Midbrain (tissue), 1 donor: Measurements from ENCODE around the gene CROCC.
"Not testable (repeated sequence)": the region's sequence is repeated elsewhere in the genome, so short reads cannot be mapped to it uniquely, and the experiment has no call there.

Source experiments
- DNase-seq: peaks from one replicate; lab custom pipeline; 2025; lab: John Stamatoyannopoulos, UW

Gene CROCC

DNA sequence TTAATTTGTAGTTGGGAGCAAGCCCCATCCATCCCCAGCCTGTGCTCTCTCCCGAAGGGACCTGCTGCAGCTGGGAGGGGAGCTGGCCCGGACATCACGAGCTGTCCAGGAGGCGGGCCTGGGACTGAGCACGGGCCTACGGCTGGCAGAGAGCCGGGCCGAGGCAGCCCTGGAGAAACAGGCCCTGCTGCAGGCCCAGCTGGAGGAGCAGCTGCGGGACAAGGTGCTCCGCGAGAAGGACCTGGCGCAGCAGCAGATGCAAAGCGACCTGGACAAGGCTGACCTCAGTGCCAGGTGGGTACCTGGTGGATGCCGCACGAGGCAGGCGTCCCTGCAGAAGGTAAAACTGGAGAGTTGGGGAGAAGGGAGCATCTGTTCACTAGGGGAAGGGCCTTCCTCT, 14.8 kb downstream of the CROCC start:
- not testable (repeated sequence) for DNase-seq

DNA sequence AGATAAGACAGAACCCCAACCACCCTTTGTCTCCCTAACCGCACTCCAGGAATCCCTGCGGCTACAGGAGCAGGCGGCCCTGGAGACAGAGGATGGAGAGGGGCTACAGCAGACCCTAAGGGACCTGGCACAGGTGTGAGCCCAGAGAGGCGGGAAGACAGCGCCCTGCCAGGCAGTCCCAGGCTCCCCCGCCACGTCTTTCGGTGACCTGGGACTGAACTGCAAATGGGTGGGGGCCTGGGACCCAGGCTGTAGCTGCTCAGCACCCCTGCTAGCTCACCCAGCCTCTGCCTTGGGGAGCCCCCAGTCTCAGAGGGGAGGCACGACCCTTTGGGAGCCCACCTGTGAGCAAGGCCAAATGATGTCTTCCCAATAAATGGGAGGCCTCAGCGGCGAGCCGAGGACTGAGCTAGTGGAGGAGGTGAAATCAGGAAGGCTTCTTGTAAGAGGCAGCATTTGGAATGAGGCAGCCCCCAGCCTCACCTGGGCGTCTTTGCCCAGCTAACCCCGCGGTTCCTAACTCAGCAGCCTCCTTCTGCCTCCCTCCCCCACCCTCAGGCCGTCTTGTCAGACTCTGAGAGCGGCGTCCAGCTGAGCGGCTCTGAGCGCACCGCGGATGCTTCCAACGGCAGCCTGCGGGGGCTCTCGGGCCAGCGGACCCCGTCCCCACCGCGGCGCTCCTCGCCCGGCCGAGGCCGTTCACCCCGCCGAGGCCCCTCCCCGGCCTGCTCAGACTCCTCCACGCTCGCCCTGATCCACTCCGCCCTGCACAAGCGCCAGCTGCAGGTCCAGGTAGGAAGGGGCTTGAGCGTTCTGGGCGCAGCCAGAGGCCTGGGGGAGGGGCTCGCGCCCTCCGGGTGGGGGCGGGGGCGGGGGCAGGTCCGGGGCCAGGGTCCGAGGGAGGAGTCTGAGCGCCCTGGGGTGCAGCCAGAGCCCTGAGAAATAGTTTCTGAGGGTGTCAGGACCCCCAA, 16.9 kb downstream of the CROCC start:
- no peak for DNase-seq

DNA sequence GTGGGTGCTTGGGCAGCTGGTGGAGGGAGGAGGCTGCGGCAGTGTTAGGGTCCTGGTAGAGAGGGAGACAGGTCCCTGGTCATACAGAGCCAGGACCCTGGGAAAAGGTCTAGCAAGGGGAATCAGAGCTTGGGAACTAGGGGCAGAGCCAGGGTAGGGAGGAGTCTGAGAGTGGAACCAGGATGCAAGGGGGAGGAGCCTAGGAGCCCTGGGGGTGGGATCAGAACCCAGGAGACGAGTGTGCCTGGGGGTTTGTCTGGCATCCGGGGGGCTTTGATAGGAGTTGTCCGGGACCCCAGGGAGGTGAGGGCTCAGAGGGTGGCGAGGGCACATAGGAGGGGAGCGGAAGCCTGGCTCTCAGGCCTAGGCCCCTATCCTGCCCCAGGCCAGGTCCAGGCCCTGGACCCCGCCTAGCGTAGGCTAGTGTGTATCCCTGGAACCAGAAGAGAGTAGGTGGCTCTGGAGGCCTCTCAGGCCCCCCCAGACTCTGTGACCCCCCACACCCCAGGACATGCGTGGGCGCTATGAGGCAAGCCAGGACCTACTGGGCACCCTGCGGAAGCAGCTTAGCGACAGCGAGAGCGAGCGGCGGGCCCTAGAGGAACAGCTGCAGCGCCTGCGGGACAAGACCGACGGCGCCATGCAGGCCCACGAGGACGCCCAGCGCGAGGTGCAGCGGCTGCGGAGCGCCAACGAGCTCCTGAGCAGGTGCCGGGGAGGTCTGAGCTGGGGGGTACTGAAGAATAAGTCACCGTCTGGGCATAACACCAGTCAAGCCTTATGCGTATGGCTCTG, 17.9 kb downstream of the CROCC start:
- DNase-seq, result not testable (repeated sequence)

DNA sequence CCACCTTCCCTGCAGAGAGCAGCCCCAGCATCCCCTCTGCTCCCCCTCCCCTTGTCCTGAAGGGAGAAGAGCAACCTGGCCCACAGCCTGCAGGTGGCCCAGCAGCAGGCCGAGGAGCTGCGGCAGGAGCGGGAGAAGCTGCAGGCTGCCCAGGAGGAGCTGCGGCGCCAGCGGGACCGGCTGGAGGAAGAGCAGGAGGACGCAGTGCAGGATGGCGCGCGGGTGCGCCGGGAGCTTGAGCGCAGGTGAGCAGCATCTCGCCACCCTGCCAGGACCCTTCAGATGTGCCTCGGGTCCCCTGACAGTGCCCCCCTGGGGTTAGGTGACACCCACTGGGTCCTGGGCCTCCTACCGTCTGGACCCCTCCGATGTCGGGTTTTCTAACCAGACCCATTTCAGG, 22.3 kb downstream of the CROCC start:
- DNase-seq, result no peak

DNA sequence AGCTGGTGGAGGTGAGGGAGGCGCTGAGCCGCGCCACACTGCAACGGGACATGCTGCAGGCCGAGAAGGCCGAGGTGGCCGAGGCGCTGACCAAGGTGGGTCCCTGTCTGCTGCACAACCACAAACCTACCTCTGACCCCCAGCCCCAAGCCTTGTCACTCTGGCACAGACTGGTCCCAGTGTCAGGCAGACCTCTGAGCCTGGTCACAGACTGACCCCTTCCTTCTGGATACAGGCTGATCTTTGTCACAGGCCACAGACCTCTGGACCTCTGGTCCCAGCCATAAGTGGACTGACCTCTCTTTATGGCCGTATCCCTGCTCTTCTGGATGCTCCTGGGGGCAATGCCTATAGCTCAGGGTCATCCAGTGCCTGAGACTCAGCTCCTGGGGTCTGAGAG, 23.8 kb downstream of the CROCC start:
- not testable (repeated sequence) for DNase-seq

DNA sequence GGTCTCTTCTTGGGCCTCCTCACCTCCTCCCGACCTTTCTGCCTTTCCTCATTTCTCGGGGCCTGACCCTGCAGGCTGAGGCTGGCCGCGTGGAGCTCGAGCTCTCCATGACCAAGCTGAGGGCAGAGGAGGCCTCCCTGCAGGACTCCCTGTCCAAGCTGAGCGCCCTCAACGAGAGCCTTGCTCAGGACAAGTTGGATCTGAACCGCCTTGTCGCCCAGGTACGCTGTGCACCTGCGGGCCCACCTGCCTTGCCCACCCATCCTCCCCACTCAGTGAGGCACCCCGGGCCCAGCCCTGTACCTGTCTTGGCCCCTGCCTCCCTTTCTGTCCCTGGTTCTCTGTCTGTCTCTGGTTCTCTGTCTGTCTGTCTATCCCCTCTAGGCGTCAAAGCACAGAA, 24.5 kb downstream of the CROCC start:
- not testable (repeated sequence) for DNase-seq

DNA sequence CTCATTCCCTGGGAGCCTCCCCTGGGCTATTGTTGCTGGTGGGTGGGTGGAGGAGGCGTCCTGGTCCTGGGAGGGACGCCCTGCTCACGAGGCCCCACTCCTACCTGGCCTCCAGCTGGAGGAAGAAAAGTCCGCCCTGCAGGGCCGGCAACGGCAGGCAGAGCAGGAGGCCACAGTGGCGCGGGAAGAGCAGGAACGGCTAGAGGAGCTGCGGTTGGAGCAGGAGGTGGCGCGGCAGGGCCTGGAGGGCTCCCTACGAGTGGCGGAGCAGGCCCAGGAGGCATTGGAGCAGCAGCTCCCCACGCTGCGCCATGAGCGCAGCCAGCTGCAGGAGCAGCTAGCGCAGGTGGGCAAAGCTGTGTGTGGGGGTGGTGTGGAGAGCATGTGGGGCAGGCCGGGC, 24.9 kb downstream of the CROCC start:
- no peak for DNase-seq

DNA sequence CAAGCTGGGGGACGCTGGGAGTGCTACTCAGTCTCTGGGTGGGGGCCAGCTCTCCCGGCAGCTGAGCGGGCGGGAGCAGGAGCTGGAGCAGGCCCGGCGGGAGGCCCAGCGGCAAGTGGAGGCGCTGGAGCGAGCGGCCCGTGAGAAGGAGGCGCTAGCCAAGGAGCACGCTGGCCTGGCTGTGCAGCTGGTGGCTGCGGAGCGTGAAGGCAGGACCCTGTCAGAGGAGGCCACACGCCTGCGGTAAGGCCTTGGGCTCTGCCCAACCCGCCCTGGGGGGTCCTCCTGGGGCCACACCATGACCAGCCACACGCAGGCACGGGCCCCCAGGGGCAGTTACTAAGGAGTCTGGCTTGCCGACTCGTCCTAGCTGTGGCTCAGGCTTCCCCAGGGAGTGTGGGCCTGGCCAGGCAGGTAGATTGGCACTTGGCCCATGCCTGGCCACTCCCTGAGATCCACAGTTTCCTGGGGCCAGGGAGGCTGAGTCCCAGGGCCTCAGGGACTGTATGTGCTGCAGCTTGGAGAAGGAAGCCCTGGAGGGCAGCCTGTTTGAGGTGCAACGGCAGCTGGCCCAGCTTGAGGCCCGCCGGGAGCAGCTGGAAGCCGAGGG, 26.7 kb downstream of the CROCC start:
- not testable (repeated sequence) for DNase-seq

DNA sequence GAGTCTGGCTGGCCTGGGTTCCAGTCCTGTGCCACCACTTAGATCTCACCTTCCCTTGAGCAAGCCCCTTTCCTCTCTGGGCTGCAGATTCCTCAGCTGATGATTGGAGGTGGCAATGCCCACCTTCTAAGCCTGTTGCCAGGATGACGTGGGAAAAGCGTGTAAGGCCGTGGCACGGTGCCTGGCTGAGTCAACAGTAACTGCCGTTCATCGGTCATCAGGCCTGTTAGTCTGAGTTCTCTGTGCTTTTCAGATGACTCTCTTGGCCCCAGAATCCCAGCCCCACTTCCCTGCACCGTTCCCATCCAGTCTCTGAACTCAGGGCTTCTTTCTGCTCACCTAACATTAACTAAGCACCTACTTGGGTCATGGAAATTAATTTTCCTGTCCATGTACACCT, 27.3 kb downstream of the CROCC start:
- not testable (repeated sequence) for DNase-seq

DNA sequence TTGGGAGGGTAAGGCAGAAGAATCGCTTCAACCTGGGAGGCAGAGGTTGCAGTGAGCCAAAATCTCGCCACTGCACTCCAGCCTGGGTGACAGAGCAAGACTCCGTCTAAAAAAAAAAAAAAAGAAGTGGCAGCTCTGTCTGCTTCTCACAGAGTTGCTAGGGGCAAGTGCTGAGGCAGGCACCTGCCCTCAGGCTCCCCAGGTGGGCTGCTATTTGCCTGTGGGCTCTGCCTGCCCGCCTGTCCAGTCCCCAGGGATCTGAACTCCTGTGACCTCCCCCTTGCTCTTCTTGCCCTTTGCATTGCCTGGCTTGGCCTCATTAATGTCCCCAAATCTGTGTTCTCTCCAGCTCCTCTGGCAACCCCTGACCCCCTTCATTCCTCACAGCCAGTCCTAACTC, 30.6 kb downstream of the CROCC start:
- not testable (repeated sequence) for DNase-seq

DNA sequence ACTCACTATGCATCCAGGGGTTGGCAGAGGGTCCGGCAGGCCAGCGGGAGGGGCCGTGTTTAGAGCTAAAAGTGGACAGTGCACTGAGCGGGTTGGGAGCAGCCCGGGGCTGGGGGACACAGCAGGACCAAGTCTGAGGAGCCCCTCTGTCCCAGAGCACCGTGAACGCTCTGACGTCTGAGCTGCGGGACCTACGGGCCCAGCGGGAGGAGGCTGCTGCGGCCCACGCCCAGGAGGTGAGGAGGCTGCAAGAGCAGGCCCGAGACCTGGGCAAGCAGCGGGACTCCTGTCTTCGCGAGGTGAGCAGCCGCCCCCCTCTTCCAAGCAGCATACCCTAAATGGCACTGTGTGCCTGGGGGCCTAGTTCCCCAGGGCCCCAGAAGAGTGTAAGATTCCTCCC, 32.8 kb downstream of the CROCC start:
- no peak for DNase-seq

DNA sequence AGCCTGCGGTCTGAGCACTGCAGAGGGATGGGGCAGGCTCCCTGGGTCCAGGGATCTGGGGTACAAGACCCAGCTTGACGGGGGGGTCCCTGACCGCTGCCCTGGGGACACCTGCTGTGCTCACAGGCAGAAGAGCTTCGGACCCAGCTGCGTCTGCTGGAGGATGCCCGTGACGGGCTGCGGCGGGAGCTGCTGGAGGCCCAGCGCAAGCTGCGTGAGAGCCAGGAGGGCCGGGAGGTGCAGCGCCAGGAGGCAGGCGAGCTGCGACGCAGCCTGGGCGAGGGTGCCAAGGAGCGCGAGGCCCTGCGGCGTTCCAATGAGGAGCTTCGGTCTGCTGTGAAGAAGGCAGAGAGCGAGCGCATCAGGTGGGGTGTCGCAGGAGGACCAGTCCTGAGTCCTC, 33.5 kb downstream of the CROCC start:
- DNase-seq, result no peak

DNA sequence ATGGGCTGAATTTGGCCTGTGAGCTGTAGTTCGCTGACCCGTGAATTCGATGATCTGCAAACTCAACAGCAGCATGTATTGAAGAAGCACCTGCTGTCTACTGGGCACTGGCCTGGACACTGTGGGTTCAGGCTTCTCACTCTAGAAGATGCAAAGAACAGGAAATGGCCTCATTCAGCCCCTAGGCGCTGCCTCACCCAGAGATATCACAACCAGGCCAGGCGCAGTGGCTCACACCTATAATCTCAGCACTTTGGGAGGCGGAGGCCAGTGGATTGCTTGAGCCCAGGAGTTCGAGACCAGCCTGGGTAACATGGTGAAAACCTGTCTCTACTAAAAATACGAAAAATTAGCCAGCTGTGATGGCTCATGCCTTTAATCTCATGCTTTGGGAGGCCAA, 35.0 kb downstream of the CROCC start:
- DNase-seq, result no peak

DNA sequence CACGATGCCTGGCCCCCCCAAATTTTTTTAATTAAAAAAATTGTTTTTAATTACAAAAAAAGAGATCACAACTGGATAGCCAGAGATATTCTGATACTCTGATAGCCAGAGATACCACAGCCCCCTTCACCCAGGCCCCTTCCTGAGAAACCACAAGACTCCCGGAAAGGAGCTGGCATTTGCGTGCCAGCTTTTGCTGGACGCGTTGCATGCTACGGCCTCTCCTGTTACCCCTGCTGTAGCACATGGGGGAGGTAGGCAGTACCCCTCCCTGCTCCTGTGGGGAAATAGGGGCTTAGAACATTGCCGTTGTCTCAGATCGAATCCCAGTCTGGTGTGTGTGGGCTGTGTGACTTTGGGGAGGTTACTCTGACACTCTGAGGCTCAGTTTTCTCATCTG, 36.0 kb downstream of the CROCC start:
- no peak for DNase-seq

DNA sequence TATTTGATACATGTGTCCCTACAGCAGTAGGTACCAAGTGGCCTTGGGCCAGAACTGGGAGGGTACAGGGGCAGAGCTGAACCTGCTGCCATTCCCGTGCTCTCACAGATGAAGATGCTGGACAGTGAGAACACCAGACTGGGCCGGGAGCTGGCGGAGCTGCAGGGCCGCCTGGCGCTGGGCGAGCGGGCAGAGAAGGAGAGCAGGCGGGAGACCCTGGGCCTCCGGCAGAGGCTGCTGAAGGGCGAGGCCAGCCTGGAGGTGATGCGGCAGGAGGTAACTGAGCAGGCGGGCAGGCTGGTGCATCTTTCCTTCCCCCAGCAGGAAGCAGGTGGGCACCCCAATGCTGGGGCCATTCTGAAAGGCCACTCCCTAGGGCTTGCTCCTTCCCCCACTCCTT, 36.7 kb downstream of the CROCC start:
- DNase-seq, result no peak

DNA sequence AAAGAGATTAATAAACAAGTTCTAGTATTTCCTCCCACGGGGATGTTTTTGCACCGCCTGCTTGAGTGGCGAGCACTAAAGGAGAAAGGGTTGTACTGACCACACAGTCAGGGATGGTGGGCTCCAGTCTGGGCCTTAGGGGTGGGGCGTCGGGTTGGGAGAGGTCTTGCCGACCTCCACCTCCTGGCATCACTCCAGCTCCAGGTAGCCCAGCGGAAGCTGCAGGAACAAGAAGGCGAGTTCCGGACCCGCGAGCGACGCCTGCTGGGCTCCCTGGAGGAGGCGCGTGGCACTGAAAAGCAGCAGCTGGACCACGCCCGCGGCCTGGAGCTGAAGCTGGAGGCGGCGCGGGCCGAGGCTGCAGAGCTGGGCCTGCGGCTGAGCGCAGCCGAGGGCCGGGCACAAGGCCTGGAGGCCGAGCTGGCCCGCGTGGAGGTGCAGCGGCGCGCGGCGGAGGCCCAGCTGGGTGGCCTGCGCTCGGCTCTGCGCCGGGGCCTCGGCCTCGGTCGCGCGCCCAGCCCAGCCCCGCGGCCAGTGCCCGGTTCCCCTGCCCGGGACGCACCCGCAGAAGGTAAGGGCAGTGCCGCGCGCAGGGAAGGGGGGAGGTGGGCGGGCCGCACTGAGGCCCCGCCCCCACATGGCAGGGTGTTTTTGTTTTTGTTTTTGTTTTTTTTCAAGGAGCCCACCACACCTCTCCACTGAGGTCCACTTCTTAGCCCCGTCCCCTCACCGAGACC, 39.0 kb downstream of the CROCC start:
- DNase-seq, result peak; percentile 37

DNA sequence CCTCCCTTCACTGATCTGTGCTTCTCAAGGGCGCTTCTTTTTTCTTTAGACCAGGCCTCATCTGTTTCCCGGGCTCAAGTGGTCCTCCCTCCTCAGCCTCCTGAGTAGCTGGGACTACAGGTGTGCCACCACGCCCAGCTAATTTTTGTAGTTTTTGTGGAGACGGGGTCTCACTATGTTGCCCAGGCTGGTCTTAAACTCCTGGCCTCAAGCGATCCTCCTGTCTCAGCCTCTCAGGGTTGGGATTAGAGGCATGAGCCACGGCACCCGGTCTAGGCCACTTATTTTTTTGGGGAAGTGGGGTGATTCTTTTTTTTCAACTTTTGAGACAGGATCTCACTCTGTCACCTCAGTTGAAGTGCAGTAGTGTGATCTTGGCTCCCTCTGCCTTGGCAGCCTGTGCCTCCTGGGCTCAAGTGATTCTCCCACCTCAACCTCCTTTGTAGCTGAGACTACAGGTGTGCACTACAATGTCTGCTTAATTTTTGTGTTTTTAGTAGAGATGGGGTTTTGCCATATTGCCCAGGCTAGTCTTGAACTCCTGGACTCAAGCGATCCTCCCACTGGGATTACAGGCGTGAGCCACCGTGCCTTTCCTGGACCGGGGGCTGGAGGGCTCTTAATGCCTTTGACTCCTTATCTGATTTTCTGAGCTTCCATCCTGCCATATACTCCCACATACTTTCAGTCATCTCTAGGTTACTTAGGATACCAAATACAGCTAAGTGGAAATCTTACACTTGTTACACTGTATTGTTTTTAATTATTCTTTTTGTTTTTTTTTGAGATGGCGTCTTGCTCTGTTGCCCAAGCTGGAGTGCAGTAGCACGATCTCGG, 39.8 kb downstream of the CROCC start:
- no peak for DNase-seq

DNA sequence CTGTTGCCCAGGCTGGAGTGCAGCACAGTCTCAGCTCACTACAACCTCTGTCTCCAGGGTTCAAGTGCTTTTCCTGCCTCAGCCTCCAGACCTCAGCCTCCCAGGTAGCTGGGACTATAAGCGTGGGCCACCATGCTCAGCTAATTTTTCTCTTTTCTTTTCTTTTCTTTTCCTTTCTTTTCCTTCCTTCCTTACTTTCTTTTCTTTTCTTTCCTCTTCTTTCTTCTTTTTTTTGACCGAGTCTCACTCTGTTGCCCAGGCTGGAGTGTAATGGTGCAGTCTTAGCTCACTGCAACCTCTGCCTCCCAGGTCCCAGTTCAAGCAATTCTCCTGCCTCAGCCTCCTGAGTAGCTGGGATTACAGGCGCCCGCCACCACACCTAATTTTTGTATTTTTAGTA, 42.4 kb downstream of the CROCC start:
- not testable (repeated sequence) for DNase-seq

DNA sequence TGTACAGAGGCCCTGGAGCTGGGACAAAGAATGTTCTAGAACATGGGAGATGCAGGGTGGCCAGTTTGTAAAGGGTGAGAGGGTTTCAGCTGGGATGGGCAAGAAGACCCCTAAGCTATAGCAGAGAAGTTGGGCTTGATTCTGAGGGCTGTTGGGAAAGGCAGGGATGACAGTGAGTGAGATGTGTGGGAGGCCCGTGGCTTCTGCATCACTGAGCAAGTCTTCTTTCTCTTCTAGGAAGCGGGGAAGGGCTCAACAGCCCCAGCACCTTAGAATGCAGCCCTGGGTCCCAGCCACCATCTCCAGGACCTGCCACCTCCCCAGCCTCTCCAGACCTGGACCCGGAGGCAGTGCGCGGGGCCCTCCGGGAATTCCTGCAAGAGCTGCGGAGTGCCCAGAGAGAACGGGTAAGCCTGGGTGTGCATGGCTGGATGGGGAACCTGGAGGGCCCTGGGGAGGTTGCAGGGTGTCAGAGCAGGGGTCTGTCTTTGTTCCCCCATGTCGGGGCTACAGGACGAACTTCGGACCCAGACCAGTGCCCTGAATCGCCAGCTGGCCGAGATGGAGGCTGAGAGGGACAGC, 43.8 kb downstream of the CROCC start:
- DNase-seq, result no peak

DNA sequence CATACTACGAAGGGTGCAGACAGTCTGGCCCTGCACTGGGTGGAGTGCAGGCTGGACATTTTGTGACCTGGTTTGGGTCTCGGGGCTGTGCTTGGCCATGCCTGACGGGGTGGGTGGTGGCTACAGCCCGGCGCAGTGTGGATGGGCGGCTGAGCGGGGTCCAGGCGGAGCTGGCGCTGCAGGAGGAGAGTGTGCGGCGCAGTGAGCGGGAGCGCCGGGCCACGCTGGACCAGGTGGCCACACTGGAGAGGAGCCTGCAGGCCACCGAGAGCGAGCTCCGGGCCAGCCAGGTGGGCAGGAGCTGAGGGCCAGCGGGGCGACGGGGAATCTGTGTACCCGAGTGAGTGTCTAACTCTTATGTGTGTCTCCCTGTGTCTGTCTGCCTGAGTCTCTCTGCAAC, 44.6 kb downstream of the CROCC start:
- no peak for DNase-seq
